ENCODE measurements around the gene MDFIC2.
A peak's percentile ranks its signal among the peaks of the same experiment; 100 is the strongest.
"Not testable (repeated sequence)": the region's sequence is repeated elsewhere in the genome, so short reads cannot be mapped to it uniquely, and the experiment has no call there.

Gene MDFIC2

DNA sequence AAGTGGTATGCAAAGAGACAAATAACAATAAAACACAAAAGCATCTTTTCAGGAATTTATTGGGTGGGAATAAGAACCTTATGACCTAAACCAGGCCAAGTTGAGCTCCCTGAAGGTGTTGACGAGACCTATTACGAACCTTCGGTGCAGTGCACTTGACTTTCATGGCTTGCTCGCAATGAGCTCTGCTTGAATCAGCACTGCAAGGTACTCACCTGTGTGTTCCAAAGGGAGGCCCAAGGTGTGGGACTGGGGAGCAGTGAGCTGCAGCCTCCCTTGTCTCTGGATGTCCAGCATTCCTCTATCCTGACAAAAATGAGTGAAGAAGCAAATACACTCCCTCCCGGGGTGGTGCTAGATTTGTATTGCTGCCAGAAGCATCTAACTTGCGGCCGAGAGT lies at the start of gene MDFIC2:
Gene MDFIC2, minus strand, starts transcription at position 303 of the 400 bp plus-strand sequence. CDS start 665 bp downstream, outside the sequence.
- DNase-seq: no peak

DNA sequence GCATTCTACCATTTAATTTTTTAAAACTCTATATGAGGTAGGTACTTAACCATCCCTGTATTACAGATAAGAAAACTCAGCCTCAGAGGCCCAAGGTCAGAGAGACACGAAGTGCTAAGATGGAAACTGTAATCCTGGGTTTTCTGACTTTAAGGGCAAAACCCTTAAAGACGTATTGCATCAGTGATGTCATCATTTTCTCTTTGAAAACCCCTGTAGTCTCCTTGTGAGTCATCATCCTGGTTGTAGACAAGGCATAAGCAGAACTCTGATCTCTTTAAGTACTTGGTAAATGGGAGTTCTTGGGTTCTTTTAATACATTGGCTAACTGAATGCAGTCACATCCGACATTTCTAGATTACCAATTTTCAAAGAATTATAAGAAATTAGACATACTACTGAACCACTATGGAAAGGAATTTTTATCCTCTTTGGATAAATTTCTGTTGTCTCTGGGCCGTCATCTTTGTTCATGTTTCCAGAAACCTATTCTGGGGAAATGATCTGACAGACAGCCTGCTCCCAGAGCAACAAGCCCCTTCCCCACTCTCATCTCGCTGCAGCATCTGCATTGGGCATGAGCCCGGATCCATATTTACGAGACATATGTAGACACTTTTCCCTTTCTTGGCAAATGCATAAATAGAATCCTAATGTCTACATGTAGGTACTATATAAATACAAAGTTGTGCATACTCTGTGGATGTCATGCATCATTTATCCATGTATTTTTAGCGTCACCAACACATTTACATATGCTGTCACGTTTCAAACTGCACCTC lies 48.7 kb upstream of the MDFIC2 start:
- DNase-seq: no peak

- DNase-seq: no peak
Measured at GRCh38 chr3:70359711-70360110, 47.3 kb upstream of the MDFIC2 start.

DNA sequence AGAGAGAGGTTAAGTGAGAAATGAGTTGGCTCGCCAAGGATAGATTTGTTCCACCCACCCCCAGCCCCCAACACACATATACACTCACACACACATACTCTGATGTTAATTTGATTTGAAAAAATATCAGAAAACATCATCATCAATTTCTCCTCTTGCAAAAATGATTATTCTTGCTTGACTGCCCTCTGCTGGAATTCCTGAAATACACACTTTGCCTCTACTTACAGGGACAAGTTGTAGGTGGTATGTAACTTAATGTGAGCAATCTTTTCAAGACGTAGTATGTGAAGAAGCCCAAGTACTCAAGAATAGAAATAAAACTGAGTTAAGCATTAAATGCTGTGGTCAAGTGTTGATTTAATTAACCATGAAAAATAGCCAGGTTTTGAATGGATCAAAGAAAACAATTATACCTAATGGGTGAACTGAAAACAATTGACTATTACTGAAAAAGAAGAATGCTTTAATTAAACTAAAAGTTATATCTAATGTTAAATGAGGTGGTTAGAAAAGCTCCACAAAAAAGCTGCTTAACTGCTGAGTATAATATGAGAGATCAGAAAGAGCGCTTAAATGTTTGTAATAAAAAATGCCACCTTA lies 46.6 kb upstream of the MDFIC2 start:
- DNase-seq: no peak

DNA sequence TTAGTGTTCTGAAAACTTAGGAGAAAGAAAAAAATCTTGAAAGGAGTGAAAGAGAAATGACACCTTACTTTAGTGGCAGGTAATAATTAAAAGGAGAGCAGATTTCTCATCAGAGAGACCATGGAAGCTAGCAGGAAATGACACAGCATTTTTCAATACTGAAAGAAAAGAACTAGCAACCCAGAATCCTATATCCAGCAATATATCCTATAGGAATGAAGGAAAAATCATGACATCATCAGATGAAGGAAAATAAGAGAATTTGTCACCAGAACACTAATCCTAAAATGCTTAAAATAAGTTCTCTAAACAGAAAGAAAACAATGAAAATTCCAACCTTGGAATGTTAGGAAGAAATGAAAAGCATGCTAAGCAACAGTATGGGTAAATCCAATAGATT lies 39.8 kb upstream of the MDFIC2 start:
- DNase-seq: no peak

DNA sequence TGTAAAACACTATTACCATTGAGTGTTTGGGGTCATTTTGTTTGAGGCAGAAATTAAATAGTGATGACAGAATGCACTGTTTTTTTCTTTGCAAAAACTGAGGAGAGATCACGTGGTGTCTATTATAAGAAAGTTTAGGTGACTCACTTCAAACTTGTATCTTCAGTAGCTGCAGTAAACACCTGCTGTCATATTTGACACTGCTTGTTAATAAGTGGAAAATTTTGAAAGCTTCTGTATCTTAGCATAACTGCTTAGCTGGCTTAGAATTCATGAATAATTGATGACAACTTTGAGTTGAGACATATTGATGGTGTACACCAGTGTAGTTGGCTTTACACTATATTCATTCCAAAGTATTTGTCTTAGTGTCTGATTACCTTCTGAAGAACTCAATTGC lies 29.7 kb upstream of the MDFIC2 start:
- DNase-seq: no peak

GRCh38 chr3:70336885-70337284 lies 24.4 kb upstream of the MDFIC2 start:
- DNase-seq: not testable (repeated sequence)

- DNase-seq: no peak
Measured at GRCh38 chr3:70333080-70333479, 20.6 kb upstream of the MDFIC2 start.

DNA sequence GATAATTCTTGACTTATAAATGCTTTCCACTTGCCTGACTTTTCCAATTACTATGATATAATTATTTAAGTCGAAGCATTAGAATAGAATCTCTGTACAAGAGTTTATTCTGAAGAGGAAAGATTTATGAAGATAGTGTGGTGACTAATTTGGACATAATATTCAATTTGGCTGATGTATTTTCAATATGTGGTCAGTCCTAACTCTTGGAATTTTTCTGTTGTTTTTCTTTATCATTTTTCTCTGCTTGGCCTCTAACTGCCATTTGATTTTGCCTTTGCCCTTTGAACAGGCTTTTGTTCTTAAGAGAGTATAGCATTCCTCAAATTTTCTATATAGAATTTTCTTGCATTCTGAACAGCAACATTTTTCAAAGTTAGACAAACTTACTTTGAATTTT lies 2.6 kb upstream of the MDFIC2 start:
- DNase-seq: no peak

DNA sequence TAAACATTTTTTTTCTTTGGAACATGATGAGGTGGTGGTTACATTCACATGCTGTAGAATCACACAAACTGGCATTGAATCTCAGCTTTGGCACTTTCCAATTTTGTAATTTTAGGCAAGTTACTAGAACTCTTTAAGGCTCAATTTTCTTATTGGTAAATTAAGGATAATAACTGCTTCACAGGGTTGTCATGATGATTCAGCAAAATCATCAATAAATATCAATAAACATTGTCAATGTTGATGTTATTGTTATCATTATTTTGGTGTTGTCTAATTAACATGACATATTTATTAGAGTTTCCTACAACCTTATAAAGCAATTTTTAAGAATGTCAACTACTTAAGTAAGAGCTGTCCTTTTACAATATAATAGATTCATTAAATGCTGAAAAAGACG lies 1.6 kb downstream of the MDFIC2 start:
- DNase-seq: no peak

- no peak for DNase-seq
Measured at GRCh38 chr3:70309591-70309990, 2.8 kb downstream of the MDFIC2 start.

- DNase-seq: no peak
Measured at GRCh38 chr3:70308760-70309159, 3.7 kb downstream of the MDFIC2 start.

DNA sequence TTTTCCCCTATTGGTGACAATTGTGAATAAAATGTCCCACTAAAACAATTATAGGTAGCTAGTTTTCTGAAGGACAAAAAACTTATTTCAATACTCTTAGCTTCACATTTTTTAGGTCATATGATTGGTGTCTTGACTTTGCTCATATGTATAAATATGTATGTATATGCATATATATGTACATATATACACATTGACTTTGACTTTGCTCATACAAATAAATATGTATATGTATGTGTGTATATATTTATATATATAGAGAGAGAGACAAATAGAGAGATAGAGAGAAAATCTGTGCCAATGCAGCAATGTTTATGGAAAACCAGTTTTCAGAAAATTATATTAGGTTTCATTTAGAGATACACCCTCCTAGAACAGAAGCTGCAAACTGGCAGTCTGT lies 5.7 kb downstream of the MDFIC2 start:
- no peak for DNase-seq

DNA sequence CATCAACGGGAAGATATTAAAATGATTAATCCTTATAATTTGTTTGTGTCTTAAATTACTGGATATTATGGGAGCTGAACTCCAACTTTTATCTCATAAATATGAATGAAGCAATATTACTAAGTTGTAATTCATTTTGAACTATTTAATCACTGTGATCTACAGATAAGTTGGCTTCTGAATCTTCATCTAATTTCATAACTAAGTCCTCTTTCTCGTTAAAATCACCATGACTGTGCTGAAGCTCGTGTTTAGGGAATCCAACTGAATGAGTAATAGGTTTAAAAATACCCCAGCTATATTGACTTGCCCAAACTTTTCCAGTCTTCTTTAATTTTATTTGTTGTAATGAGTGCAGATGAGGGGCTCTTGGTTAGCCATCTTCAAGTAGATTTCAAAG lies 14.1 kb downstream of the MDFIC2 start:
- DNase-seq: no peak

- no peak for DNase-seq
Measured at GRCh38 chr3:70291097-70291482, 21.3 kb downstream of the MDFIC2 start.

GRCh38 chr3:70290431-70291096 lies 21.9 kb downstream of the MDFIC2 start:
- not testable (repeated sequence) for DNase-seq

GRCh38 chr3:70281663-70282062 lies 30.8 kb downstream of the MDFIC2 start:
- DNase-seq: no peak

GRCh38 chr3:70277304-70277703 lies 35.1 kb downstream of the MDFIC2 start:
- peak; percentile 23 for DNase-seq

- no peak for DNase-seq
Measured at GRCh38 chr3:70276901-70277300, 35.5 kb downstream of the MDFIC2 start.

DNA sequence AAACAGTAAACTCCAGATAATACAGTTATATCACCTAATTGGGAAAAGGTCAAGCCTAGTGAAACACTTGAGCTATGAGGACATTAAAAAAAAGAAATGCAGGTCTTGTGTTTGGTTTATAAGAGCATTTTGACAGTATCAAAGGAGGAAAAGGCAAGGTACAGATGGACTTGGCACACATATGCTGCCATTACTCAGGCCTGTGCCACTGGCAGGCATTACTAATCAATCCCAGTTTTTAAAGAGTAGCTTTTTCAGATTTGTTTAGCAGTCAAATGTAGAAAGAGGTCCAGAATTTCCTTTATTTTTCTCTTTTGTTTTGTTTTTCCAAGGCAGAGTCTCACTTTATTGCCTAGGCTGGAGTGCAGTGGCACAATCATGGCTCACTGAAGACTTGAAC lies 38.9 kb downstream of the MDFIC2 start:
- no peak for DNase-seq

DNA sequence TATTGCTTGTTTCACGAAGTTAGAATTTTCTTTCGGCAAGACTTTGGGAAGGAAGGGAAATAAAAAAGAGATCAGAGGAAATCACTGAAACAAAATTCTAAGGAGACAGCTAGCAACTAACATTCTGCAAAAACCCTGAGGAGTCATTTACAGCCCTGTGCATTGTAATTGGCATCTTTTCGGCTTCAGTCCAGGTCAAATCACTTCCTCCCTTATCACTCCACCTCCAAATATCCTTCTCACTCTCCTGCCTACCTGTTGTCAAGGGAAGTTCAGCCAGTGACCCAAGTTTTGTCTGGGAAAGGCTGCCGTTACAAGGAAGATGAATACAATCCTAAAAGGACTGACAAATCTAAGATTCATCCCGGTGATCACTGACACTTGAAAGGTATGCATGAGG lies 39.6 kb downstream of the MDFIC2 start:
- no peak for DNase-seq

DNA sequence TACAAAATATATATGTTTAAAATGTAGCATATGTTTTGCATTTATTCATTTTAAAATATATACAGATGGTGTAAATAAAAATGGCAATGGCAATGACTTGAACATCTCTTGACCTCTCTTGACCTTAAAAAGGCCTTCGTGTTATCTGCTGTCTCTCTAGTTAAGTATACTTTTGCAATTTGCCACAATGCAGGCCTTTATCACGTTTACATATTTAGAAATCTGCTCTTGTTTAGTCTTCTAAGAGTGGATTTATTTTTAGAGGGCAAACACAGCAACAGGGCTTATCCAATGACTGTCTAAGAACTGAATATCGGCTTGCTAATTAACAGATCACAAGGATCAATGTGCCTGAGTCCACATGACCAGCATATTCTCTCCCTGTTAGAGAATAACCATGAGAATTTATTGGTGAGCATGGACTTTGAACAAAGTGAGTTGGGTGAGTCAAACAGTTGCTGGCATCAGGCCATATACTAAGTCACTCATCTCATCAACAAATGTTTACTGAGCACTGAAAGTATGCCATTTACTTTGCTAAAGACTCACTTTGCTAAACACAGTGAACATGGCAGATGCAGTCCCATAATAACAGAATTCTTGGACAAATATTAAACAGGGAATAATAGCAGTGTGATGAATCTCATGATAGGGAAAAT lies 48.2 kb downstream of the MDFIC2 start:
- no peak for DNase-seq

DNA sequence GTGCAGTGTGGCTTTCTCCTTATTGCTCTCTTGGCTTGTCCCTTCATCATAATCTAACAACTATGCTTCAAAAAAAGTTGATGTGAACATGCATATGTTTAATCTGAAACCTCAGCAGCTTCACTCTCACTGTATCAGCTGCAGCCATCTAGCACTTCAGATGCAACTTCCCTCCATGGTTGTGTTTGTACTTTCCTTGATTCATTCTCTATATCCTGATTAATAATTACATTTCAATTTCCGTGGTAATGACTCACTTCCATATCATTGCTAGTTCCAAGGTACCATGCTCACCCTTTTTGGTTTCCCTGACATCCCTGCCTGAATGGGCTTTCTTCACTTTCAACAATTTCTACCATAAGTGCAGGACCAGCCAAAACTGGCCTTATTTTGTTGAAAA lies 51.2 kb downstream of the MDFIC2 start:
- no peak for DNase-seq

- no peak for DNase-seq
Measured at GRCh38 chr3:70256566-70256965, 55.9 kb downstream of the MDFIC2 start.

Measured in DMS79 (cell line).